ENCODE data around the gene COL9A1. TPM values are rescaled to one million over a fixed set of nuclear protein-coding genes. Genes with fewer than 3 reads are reported as not detected.

COL9A1 gene
- total and polyA plus RNA-seq, 2 donors (not counting 1 experiment from before 2014, with no cell fraction given): not detected

DNA sequence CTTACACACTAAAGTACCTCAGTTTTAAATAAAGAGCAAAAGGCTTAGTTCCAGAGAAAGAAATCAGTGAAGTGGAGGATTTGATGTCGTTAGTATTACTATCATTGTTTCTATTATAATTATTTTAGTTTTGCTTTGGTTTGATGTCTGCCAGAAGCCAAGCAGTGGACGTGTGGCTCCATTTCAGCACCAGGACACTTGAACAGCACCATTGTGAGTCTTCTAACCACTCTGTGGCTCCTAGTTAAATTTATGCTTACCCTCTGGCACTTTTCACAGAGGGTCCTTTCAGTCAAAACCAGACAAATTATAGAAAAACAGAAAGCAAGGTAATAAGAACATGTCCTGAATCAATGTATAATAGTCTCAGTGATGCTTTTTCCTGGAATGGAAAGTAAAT is 3.4 kb downstream of the COL9A1 start:
- Mint-ChIP-seq H3K4me3 (no peak overlapping the region), H3K27ac (no peak overlapping the region), H3K4me1 (no peaks in the 10 kb centered on the region), H3K27me3 (peaks cover 36% of the 10 kb centered on the region), H3K9me3 (ENCODE audit: insufficient read depth) (no peaks in the 10 kb centered on the region)
- no peaks in the 10 kb centered on the region for H3K9me3 ChIP-seq (ENCODE audit: control extremely low read depth in 1 of 3, control insufficient read depth in 2 of 3, insufficient read depth in 1 of 3, low read length in 2 of 3)
- H3K79me2 ChIP-seq (ENCODE audit: control insufficient read depth, insufficient read depth, low read length): no peaks in the 10 kb centered on the region
- no CpG with 5 or more reads among the region's 2 CpGs for WGBS (ENCODE audit: insufficient coverage)
- H3K36me3 ChIP-seq (replicated peaks in 1 of 2; ENCODE audit: control extremely low read depth in 1 of 2, control insufficient read depth in 1 of 2, extremely low read depth in 1 of 2, insufficient read depth in 2 of 2, low read length in 1 of 2): no peaks in the 10 kb centered on the region
- no peak overlapping the region for H2AFZ ChIP-seq (ENCODE audit: insufficient read depth, low read depth, low read length, poor library complexity, severe bottlenecking)
- no peaks in the 10 kb centered on the region for H3K4me1 ChIP-seq (ENCODE audit: control insufficient read depth in 2 of 2, insufficient read depth in 2 of 2, low read length in 2 of 2)
- H4K20me1 ChIP-seq (ENCODE audit: control insufficient read depth, insufficient read depth, low read length, poor library complexity, severe bottlenecking): no peaks in the 10 kb centered on the region
- intact Hi-C loops (cut with micrococcal nuclease): no loop called here
- no peak overlapping the region for H3K27ac ChIP-seq (ENCODE audit: low read length in 2 of 2)
- ChIA-PET POLR2A (no interaction called here), CTCF (interaction anchor here (1.0 to 1.5 kb wide), 3 partner anchors 10 to 13 kb away, joined by 3 to 8 read pairs (median 5); no protein-coding TSS in a partner anchor)
- H3K9ac ChIP-seq (ENCODE audit: low read length): no peak overlapping the region
- no peak overlapping the region for H3K4me2 ChIP-seq (replicated peaks; ENCODE audit: low read depth, low read length, poor library complexity, severe bottlenecking)
- peaks cover 0 to 12% (median 1%) of the 10 kb centered on the region in 4 experiments for H3K27me3 ChIP-seq (replicated peaks in 1 of 4; ENCODE audit: control extremely low read depth in 1 of 4, control insufficient read depth in 3 of 4, insufficient read depth in 4 of 4, low read length in 3 of 4)
- no peak for TF ChIP-seq EZH2 (IDR thresholded peaks at IDR 0.05; ENCODE audit: borderline replicate concordance, insufficient read depth, low read depth, low read length, poor library complexity, severe bottlenecking)
- TF ChIP-seq, protein P1, sequence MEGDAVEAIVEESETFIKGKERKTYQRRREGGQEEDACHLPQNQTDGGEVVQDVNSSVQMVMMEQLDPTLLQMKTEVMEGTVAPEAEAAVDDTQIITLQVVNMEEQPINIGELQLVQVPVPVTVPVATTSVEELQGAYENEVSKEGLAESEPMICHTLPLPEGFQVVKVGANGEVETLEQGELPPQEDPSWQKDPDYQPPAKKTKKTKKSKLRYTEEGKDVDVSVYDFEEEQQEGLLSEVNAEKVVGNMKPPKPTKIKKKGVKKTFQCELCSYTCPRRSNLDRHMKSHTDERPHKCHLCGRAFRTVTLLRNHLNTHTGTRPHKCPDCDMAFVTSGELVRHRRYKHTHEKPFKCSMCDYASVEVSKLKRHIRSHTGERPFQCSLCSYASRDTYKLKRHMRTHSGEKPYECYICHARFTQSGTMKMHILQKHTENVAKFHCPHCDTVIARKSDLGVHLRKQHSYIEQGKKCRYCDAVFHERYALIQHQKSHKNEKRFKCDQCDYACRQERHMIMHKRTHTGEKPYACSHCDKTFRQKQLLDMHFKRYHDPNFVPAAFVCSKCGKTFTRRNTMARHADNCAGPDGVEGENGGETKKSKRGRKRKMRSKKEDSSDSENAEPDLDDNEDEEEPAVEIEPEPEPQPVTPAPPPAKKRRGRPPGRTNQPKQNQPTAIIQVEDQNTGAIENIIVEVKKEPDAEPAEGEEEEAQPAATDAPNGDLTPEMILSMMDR (IDR thresholded peaks at IDR 0.05): no peak
- DNase-seq: no peak
- H3K4me3 ChIP-seq (ENCODE audit: control extremely low read depth in 1 of 5, extremely low read depth in 1 of 5, insufficient read depth in 1 of 5, low read depth in 2 of 5, low read length in 4 of 5): no peak overlapping the region
- ATAC-seq (ENCODE audit: low read depth): no peak

DNA sequence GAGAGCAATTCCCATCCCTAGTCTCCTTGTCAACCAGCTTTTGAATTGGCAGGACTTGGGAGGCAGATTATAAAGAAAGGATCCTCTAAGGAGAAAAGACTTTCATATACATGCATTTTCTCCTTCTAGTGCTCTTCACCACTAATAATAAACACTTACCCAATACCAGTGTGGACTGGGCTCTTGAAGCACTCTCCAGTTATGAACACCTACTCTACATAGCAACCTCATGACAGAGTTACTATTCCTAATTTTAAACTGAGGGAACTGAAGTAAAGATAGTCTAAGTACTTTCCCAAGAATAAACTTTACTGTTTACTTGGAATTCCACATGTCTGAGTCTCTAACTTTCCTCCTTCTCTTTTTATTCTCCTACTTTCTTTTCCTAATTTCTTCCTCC is 4.8 kb downstream of the COL9A1 start:
- intact Hi-C loops (cut with micrococcal nuclease): no loop called here
- ChIA-PET POLR2A (no interaction called here), CTCF (interaction anchor here (1.5 kb wide), 1 partner anchor 11 kb away, joined by 8 read pairs; no protein-coding TSS in a partner anchor)
- Histone ChIP-seq H3K36me3 (replicated peaks in 1 of 2; ENCODE audit: control extremely low read depth in 1 of 2, control insufficient read depth in 1 of 2, extremely low read depth in 1 of 2, insufficient read depth in 2 of 2, low read length in 1 of 2) (no peaks in the 10 kb centered on the region), H3K4me2 (replicated peaks; ENCODE audit: low read depth, low read length, poor library complexity, severe bottlenecking) (no peak overlapping the region), H3K27me3 (replicated peaks in 1 of 4; ENCODE audit: control extremely low read depth in 1 of 4, control insufficient read depth in 3 of 4, insufficient read depth in 4 of 4, low read length in 3 of 4) (peaks cover 0 to 6% (median 1%) of the 10 kb centered on the region in 4 experiments), H4K20me1 (ENCODE audit: control insufficient read depth, insufficient read depth, low read length, poor library complexity, severe bottlenecking) (no peaks in the 10 kb centered on the region), H3K9ac (ENCODE audit: low read length) (no peak overlapping the region), H3K9me3 (ENCODE audit: control extremely low read depth in 1 of 3, control insufficient read depth in 2 of 3, insufficient read depth in 1 of 3, low read length in 2 of 3) (no peaks in the 10 kb centered on the region), H2AFZ (ENCODE audit: insufficient read depth, low read depth, low read length, poor library complexity, severe bottlenecking) (no peak overlapping the region), H3K4me3 (ENCODE audit: control extremely low read depth in 1 of 5, extremely low read depth in 1 of 5, insufficient read depth in 1 of 5, low read depth in 2 of 5, low read length in 4 of 5) (no peak overlapping the region), H3K79me2 (ENCODE audit: control insufficient read depth, insufficient read depth, low read length) (no peaks in the 10 kb centered on the region), H3K27ac (ENCODE audit: low read length in 2 of 2) (no peak overlapping the region), H3K4me1 (ENCODE audit: control insufficient read depth in 2 of 2, insufficient read depth in 2 of 2, low read length in 2 of 2) (no peaks in the 10 kb centered on the region)
- DNase-seq (no peak), ATAC-seq (ENCODE audit: low read depth) (no peak)
- no peak overlapping the region for H3K27ac Mint-ChIP-seq
- H3K4me3 Mint-ChIP-seq: no peak overlapping the region
- H3K4me1 Mint-ChIP-seq: no peaks in the 10 kb centered on the region
- no peaks in the 10 kb centered on the region for H3K9me3 Mint-ChIP-seq (ENCODE audit: insufficient read depth)
- TF ChIP-seq, protein P1 (IDR thresholded peaks at IDR 0.05): no peak
- TF ChIP-seq EZH2 (IDR thresholded peaks at IDR 0.05; ENCODE audit: borderline replicate concordance, insufficient read depth, low read depth, low read length, poor library complexity, severe bottlenecking): no peak
- H3K27me3 Mint-ChIP-seq: peaks cover 29% of the 10 kb centered on the region

Measured in B cell (primary cell).